Fibroblast of villous mesenchyme (primary cell): Measurements from ENCODE around the gene GMDS. TPM values are rescaled to one million over a fixed set of nuclear protein-coding genes. Genes with fewer than 3 reads are reported as not detected.

Source experiments
- DNase-seq: peaks from one replicate; pipeline ENCODE4 v3.0.0-alpha.2; 2010; ENCODE audit warnings: low read depth
- H3K4me3 ChIP-seq: 2 replicates; pipeline ENCODE4 v1.5.1; 2011; ENCODE audit warnings: low read depth, mild to moderate bottlenecking, low read length
- CTCF ChIP-seq: IDR thresholded peaks from 2 replicates; pipeline ENCODE4 v1.5.1; 2012; ENCODE audit warnings: low read depth, mild to moderate bottlenecking, low read length; ENCODE audit not compliant: insufficient read depth
- total RNA-seq: library from RNA; depleted of rRNA; stranded (reverse); fragments of >200 nt; gene quantifications from 2 replicates; pipeline ENCODE4 v1.2.3, GENCODE V29; 2012

Gene GMDS
- total RNA-seq, 1 donor, result 6.5 TPM

- no peak overlapping the region for H3K4me3 ChIP-seq
- no peak for DNase-seq
- no peak for TF ChIP-seq CTCF
These were observed 20.5 kb downstream of the GMDS start for GRCh38 chr6:2224847-2225382.

- peak overlapping the region; percentile 65 for H3K4me3 ChIP-seq
- TF ChIP-seq CTCF, result no peak
- no peak for DNase-seq
These were observed 23.0 kb downstream of the GMDS start for GRCh38 chr6:2222275-2222842.

GRCh38 chr6:2221726-2222274 lies 23.6 kb downstream of the GMDS start:
- TF ChIP-seq CTCF, result no peak
- peak; percentile 27 for DNase-seq
- H3K4me3 ChIP-seq, result peak overlapping the region; percentile 65

- no peak for TF ChIP-seq CTCF
- DNase-seq, result no peak
- no peak overlapping the region for H3K4me3 ChIP-seq
These were observed 25.3 kb downstream of the GMDS start for GRCh38 chr6:2220154-2220553.

- DNase-seq, result no peak
- H3K4me3 ChIP-seq, result no peak overlapping the region
- TF ChIP-seq CTCF, result no peak
These were observed 26.5 kb downstream of the GMDS start for GRCh38 chr6:2218866-2219265.

- no peak overlapping the region for H3K4me3 ChIP-seq
- no peak for DNase-seq
- no peak for TF ChIP-seq CTCF
These were observed 28.5 kb downstream of the GMDS start for GRCh38 chr6:2216794-2217383.
